Mesendoderm (in vitro differentiated cells): ENCODE measurements around the gene EPHA5.

Experiments used
- DNase-seq: peaks from one replicate; pipeline ENCODE4 v3.0.0; 2013
- H2AK5ac ChIP-seq: 2 replicates; pipeline ENCODE4 v1.6.1; 2013; ENCODE audit warnings: low read length, inconsistent platforms
- H2BK120ac ChIP-seq: 2 replicates; pipeline ENCODE4 v1.6.1; 2013; ENCODE audit warnings: low read depth, mild to moderate bottlenecking, low read length, moderate library complexity, mixed read lengths
- H2BK15ac ChIP-seq: replicated peaks from 2 replicates; pipeline ENCODE4 v1.6.1; 2013; ENCODE audit warnings: low read depth, mild to moderate bottlenecking, moderate library complexity
- H2BK5ac ChIP-seq: 2 replicates; pipeline ENCODE4 v1.6.1; 2013; ENCODE audit warnings: low read length, inconsistent platforms
- H3K18ac ChIP-seq: 2 replicates; pipeline ENCODE4 v1.6.1; 2013; ENCODE audit warnings: mild to moderate bottlenecking, low read length, mixed read lengths
- H3K23ac ChIP-seq: one replicate; pipeline ENCODE4 v1.6.1; 2013; ENCODE audit warnings: low read length
- H3K27ac ChIP-seq: 2 replicates; pipeline ENCODE4 v1.5.1; 2013; ENCODE audit warnings: low read depth, mild to moderate bottlenecking, inconsistent platforms, low read length, moderate library complexity
- H3K27me3 ChIP-seq: 2 replicates; pipeline ENCODE4 v1.6.1; 2013; ENCODE audit warnings: low read length, control low read depth, mild to moderate bottlenecking, inconsistent platforms; ENCODE audit not compliant: insufficient read depth, poor library complexity
- H3K36me3 ChIP-seq: 2 replicates; pipeline ENCODE4 v1.6.1; 2013; ENCODE audit warnings: low read length, inconsistent platforms; ENCODE audit not compliant: control insufficient read depth, insufficient read depth
- H3K4ac ChIP-seq: one replicate; pipeline ENCODE4 v1.6.1; 2013; ENCODE audit warnings: low read depth, mild to moderate bottlenecking, low read length, moderate library complexity
- H3K4me1 ChIP-seq: 2 replicates; pipeline ENCODE4 v1.6.1; 2013; ENCODE audit warnings: low read depth, low read length, inconsistent platforms; ENCODE audit not compliant: control insufficient read depth
- H3K4me2 ChIP-seq: 2 replicates; pipeline ENCODE4 v1.6.1; 2013; ENCODE audit warnings: low read length
- H3K4me3 ChIP-seq: 2 replicates; pipeline ENCODE4 v1.5.1; 2013; ENCODE audit warnings: mild to moderate bottlenecking, low read length
- H3K56ac ChIP-seq: one replicate; pipeline ENCODE4 v1.6.1; 2013; ENCODE audit warnings: low read length
- H3K79me1 ChIP-seq: 2 replicates; pipeline ENCODE4 v1.6.1; 2013; ENCODE audit warnings: low read length, inconsistent platforms
- H3K79me2 ChIP-seq: 2 replicates; pipeline ENCODE4 v1.6.1; 2013; ENCODE audit warnings: mild to moderate bottlenecking, low read length; ENCODE audit not compliant: control insufficient read depth, insufficient read depth
- H3K9ac ChIP-seq: 2 replicates; pipeline ENCODE4 v1.6.1; 2013; ENCODE audit warnings: low read length, inconsistent platforms
- H4K5ac ChIP-seq: one replicate; pipeline ENCODE4 v1.6.1; 2013; ENCODE audit warnings: low read length
- H4K8ac ChIP-seq: one replicate; pipeline ENCODE4 v1.6.1; 2013; ENCODE audit warnings: low read depth, mild to moderate bottlenecking, control low read depth, low read length, moderate library complexity
- WGBS: extraction: QIAGEN DNeasy Blood & Tissue Kit; methylation state at CpG from one replicate; pipeline ENCODE4 v1.1.7; 2013; ENCODE audit warnings: low lambda C conversion rate, missing lambda C conversion rate; ENCODE audit not compliant: insufficient coverage; ENCODE audit errors: extremely low coverage; 5-methylcytosine and 5-hydroxymethylcytosine counted together

EPHA5 gene

DNA sequence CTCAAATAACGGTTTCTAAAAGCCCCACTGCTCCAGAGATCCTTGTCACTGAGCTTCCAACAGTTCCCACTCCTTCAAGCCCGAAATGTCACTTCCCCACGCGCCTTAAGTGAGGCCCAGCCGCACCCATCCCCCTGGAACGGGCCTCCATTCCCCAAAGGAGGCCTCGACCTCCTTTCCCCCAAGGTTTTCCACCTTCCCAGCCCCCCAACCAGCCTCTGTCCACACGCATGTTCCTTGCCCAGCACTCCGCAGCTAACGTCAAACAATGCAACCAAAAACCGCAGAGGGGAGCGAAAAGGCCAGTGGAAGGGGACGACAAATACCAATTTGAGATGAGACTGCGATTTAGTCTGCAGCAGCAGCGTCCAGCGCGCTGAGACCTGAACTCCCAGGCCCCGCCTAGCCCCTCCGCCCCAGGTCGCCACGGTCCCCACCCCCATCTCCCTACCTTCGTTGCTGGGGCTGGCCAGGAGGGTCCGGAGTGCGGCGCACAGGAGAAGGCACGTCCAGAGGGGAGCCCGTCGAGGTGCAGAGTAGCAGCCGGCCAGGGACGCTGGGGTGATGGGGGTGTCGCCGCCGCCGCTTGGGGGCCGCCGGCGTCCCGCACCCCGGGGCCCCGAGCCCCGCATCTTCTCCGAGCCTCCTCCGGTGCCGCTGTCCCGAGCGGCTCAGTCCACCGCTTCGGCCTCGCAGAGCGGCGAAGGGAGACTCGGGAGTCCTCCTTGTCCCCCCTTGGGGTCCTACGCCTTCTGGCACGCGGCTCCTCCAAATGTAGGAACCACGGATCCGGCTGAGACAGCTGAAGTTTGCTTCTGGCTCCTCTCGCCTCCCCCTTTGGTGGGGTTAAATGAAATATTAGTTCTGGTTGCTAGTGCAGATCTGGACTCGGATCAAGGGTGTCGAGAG is 924 bp downstream of the EPHA5 start:
- Histone ChIP-seq H2BK120ac (no peak overlapping the region), H3K79me1 (no peaks in the 10 kb centered on the region), H3K27me3 (peaks cover 18% of the 10 kb centered on the region), H3K36me3 (no peaks in the 10 kb centered on the region), H3K4ac (no peak overlapping the region), H3K18ac (peak overlapping the region; percentile 3), H2AK5ac (no peak overlapping the region), H3K79me2 (no peaks in the 10 kb centered on the region), H3K4me2 (peak overlapping the region; percentile 88), H2BK15ac (no peak overlapping the region), H3K27ac (no peak overlapping the region), H3K4me3 (peak overlapping the region; percentile 35), H3K4me1 (peaks cover 5% of the 10 kb centered on the region), H3K23ac (no peak overlapping the region), H3K56ac (peak overlapping the region; percentile 75), H4K5ac (no peak overlapping the region), H4K8ac (no peak overlapping the region), H3K9ac (peak overlapping the region; percentile 47), H2BK5ac (no peak overlapping the region)
- WGBS = no CpG with 5 or more reads among the region's 60 CpGs
- DNase-seq = peak; percentile 38

- Histone ChIP-seq H3K9ac (peak overlapping the region; percentile 19), H3K4me3 (peak overlapping the region; percentile 11), H3K4ac (no peak overlapping the region), H3K79me1 (no peaks in the 10 kb centered on the region), H3K36me3 (no peaks in the 10 kb centered on the region), H2AK5ac (no peak overlapping the region), H3K4me1 (peaks cover 5% of the 10 kb centered on the region), H3K4me2 (peak overlapping the region; percentile 76), H2BK15ac (no peak overlapping the region), H3K56ac (no peak overlapping the region), H2BK5ac (no peak overlapping the region), H3K27me3 (peaks cover 18% of the 10 kb centered on the region), H3K27ac (no peak overlapping the region), H3K23ac (no peak overlapping the region), H2BK120ac (no peak overlapping the region), H4K8ac (no peak overlapping the region), H3K18ac (no peak overlapping the region), H4K5ac (no peak overlapping the region), H3K79me2 (no peaks in the 10 kb centered on the region)
- peak; percentile 60 for DNase-seq
- WGBS = no CpG with 5 or more reads among the region's 32 CpGs
Observed at GRCh38 chr4:65668201-65669089, 1.8 kb downstream of the EPHA5 start.

GRCh38 chr4:65667506-65668041 is 2.7 kb downstream of the EPHA5 start:
- peaks cover 5% of the 10 kb centered on the region for H3K4me1 ChIP-seq
- no peak overlapping the region for H3K4me3 ChIP-seq
- no peak overlapping the region for H3K4ac ChIP-seq
- H2AK5ac ChIP-seq = no peak overlapping the region
- H3K36me3 ChIP-seq = no peaks in the 10 kb centered on the region
- H3K27ac ChIP-seq = no peak overlapping the region
- H3K9ac ChIP-seq = no peak overlapping the region
- WGBS = no CpG with 5 or more reads among the region's 10 CpGs
- H4K8ac ChIP-seq = no peak overlapping the region
- H3K56ac ChIP-seq = no peak overlapping the region
- no peak overlapping the region for H3K23ac ChIP-seq
- no peak overlapping the region for H4K5ac ChIP-seq
- H2BK15ac ChIP-seq = no peak overlapping the region
- no peak overlapping the region for H3K4me2 ChIP-seq
- H3K18ac ChIP-seq = no peak overlapping the region
- peak; percentile 4 for DNase-seq
- H2BK5ac ChIP-seq = no peak overlapping the region
- peaks cover 18% of the 10 kb centered on the region for H3K27me3 ChIP-seq
- H2BK120ac ChIP-seq = no peak overlapping the region
- H3K79me2 ChIP-seq = no peaks in the 10 kb centered on the region
- no peaks in the 10 kb centered on the region for H3K79me1 ChIP-seq

DNA sequence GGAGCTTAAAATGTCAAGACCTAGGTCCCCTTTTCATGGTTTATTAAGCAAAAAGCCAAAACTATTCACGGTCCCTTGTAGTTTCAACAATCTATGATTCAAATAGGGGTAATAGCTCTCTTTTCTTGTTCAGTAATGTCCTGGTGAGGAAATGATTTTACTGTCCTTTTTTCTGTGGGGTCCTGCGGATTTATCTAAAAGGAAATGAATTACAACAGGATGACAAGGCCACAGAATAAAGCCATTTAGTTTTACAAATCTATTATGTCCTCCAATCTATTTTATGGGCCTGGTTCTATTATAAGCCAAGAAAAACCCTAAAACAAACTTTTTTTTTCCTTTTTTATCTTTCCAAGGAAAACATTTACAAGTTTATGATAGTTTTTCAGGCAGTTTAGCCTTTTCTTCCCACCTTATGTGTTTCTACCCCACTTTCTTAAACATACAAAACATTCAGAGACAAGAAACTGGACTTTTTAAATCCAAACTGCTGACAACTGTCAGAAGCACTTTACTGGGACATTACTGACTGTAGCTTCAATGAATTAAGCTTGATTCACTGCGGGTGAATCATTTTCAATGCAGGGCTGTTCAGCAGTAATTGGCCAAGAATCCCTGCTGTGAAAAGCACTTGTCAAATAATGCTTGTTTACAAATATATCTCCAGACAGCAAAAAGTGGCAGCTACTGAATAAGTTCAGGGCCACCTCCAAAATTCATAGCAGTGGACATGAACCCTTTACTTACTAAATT is 4.3 kb downstream of the EPHA5 start:
- H3K27ac ChIP-seq = no peak overlapping the region
- H4K5ac ChIP-seq = no peak overlapping the region
- H3K23ac ChIP-seq = no peak overlapping the region
- H2BK120ac ChIP-seq = no peak overlapping the region
- no peak overlapping the region for H3K18ac ChIP-seq
- H3K4me3 ChIP-seq = no peak overlapping the region
- no peak overlapping the region for H2AK5ac ChIP-seq
- no peaks in the 10 kb centered on the region for H3K79me1 ChIP-seq
- H3K27me3 ChIP-seq = peaks cover 18% of the 10 kb centered on the region
- no peak overlapping the region for H4K8ac ChIP-seq
- no CpG with 5 or more reads among the region's 3 CpGs for WGBS
- H3K56ac ChIP-seq = no peak overlapping the region
- no peak overlapping the region for H3K9ac ChIP-seq
- H2BK15ac ChIP-seq = no peak overlapping the region
- H3K4me1 ChIP-seq = peaks cover 5% of the 10 kb centered on the region
- H3K4me2 ChIP-seq = no peak overlapping the region
- no peak for DNase-seq
- H3K4ac ChIP-seq = no peak overlapping the region
- no peak overlapping the region for H2BK5ac ChIP-seq
- H3K79me2 ChIP-seq = no peaks in the 10 kb centered on the region
- no peaks in the 10 kb centered on the region for H3K36me3 ChIP-seq

GRCh38 chr4:65661471-65661870 is 8.8 kb downstream of the EPHA5 start:
- no peak overlapping the region for H3K4ac ChIP-seq
- no peaks in the 10 kb centered on the region for H3K27me3 ChIP-seq
- H3K79me2 ChIP-seq = no peaks in the 10 kb centered on the region
- no peak overlapping the region for H3K4me3 ChIP-seq
- WGBS = no CpG with 5 or more reads among the region's 1 CpG
- no peak overlapping the region for H3K23ac ChIP-seq
- no peak overlapping the region for H2BK15ac ChIP-seq
- H4K8ac ChIP-seq = no peak overlapping the region
- no peak overlapping the region for H3K4me2 ChIP-seq
- no peak overlapping the region for H3K56ac ChIP-seq
- H2AK5ac ChIP-seq = no peak overlapping the region
- H2BK120ac ChIP-seq = no peak overlapping the region
- no peak overlapping the region for H2BK5ac ChIP-seq
- no peaks in the 10 kb centered on the region for H3K4me1 ChIP-seq
- no peak overlapping the region for H4K5ac ChIP-seq
- H3K9ac ChIP-seq = no peak overlapping the region
- no peaks in the 10 kb centered on the region for H3K36me3 ChIP-seq
- H3K79me1 ChIP-seq = no peaks in the 10 kb centered on the region
- no peak overlapping the region for H3K18ac ChIP-seq
- no peak for DNase-seq
- no peak overlapping the region for H3K27ac ChIP-seq
